Esophagus squamous epithelium (tissue), 5 donors: ENCODE data around the gene WDR70. TPM values are rescaled to one million over a fixed set of nuclear protein-coding genes. Genes with fewer than 3 reads are reported as not detected.
"Not testable (repeated sequence)": the region's sequence is repeated elsewhere in the genome, so short reads cannot be mapped to it uniquely, and the experiment has no call there.

ENCODE experiments used
- DNase-seq: peaks from one replicate; lab custom pipeline; 2025; lab: John Stamatoyannopoulos, UW
- H3K27ac ChIP-seq, 4 donors: fragments of 200-600 bp; sonication (generic); one replicate each; pipeline ENCODE4 v1.5.1; 2016 to 2019; ENCODE audit warnings: mild to moderate bottlenecking in 1 of 4
- H3K27me3 ChIP-seq, 4 donors: fragments of 200-600 bp; sonication (generic); 1 replicate in 3 of 4; 2 replicates in 1 of 4; pipeline versions ENCODE4 v1.5.1 to v1.6.0; 2017 to 2021; ENCODE audit warnings: antibody characterized with exemption in 1 of 4
- H3K36me3 ChIP-seq, 3 donors: fragments of 200-600 bp; sonication (generic); one replicate each; pipeline ENCODE4 v1.5.1; 2016 to 2019
- H3K4me1 ChIP-seq, 3 donors: fragments of 200-600 bp; sonication (generic); one replicate each; pipeline ENCODE4 v1.5.1; 2017 to 2019
- H3K4me3 ChIP-seq, 4 donors: fragments of 200-600 bp; sonication (generic); 1 replicate in 3 of 4; 2 replicates in 1 of 4; pipeline ENCODE4 v1.5.1; 2016 to 2019; ENCODE audit warnings: mild to moderate bottlenecking in 2 of 4, moderate library complexity in 1 of 4
- H3K9me3 ChIP-seq, 3 donors: fragments of 200-600 bp; sonication (generic); one replicate each; pipeline ENCODE4 v1.5.1; 2016 to 2019
- CTCF ChIP-seq, 6 experiments: fragments of 450-650 bp in 4 of 6; fragments of 200-600 bp in 2 of 6; sonication (generic) in 2 of 6; IDR thresholded peaks; one replicate each; pipeline ENCODE4 v1.5.1; 2016 to 2019; ENCODE audit warnings: antibody characterized with exemption in 6 of 6, mild to moderate bottlenecking in 4 of 6, moderate library complexity in 4 of 6
- POLR2A ChIP-seq, 4 donors: fragments of 450-650 bp; IDR thresholded peaks; one replicate each; pipeline ENCODE4 v1.6.1; 2017; ENCODE audit warnings: antibody characterized with exemption in 4 of 4, mild to moderate bottlenecking in 4 of 4, moderate library complexity in 3 of 4
- WGBS, 2 donors: methylation state at CpG; one replicate each; pipeline ENCODE4 v1.1.5; 2018; 5-methylcytosine and 5-hydroxymethylcytosine counted together
- intact Hi-C: fragments of 100-400 bp; cut with DNase I; formaldehyde crosslinking; loops from one replicate; pipeline ENCODE4 v1.15.0; 2022
- total RNA-seq, 4 donors: library from RNA; depleted of rRNA; stranded (reverse); fragments of >200 nt; gene quantifications; one replicate each; pipeline ENCODE4 v1.1.0, GENCODE V29; 2016
- donor health status: DM: yes; HTN: yes; CAD: no.

WDR70 gene
- total RNA-seq: 10 to 100 TPM in 3 of 4 donors, 1 to 10 TPM in 1; 8.2 to 26.1 (median 15.5) TPM

- intact Hi-C loops, H3K27me3 ChIP-seq, H3K9me3 ChIP-seq: not testable (repeated sequence)
- WGBS, 2 donors: 0 to 1% methylated on average over 15 to 19 of the region's 39 CpGs
- Histone ChIP-seq H3K27ac (peak within 1 kb of the TSS; percentile 74 to 83 (median 76)), H3K36me3 (peaks cover 0 to 33% (median 12%) of the 10 kb centered on the region in 3 donors), H3K4me1 (peaks cover 0 to 22% (median 8%) of the 10 kb centered on the region in 3 donors), H3K4me3 (peak within 1 kb of the TSS; percentile 74 to 89 (median 84))
- DNase-seq: peak; percentile 31
- peak in 1 of 4 donors; percentile 31 for TF ChIP-seq POLR2A (IDR thresholded peaks at IDR 0.05)
- peak; percentile 29 to 57 (median 50) for TF ChIP-seq CTCF (IDR thresholded peaks at IDR 0.05)
Measured at GRCh38 chr5:37379100-37379628, at the start of gene WDR70. WDR70 (plus strand) TSS chr5:37379318; CDS start chr5:37379368, 50 bp downstream.

GRCh38 chr5:37334754-37335153 is 44.4 kb upstream of the WDR70 start:
- DNase-seq, H3K9me3 ChIP-seq, H3K4me3 ChIP-seq, H3K4me1 ChIP-seq, H3K27me3 ChIP-seq, intact Hi-C loops, H3K27ac ChIP-seq: not testable (repeated sequence)
- 93 to 95% methylated on average over 12 of the region's 12 CpGs for WGBS, 2 donors
- peaks cover 0 to 99% (median 23%) of the 10 kb centered on the region in 3 donors for H3K36me3 ChIP-seq

GRCh38 chr5:37342741-37343140 is 36.4 kb upstream of the WDR70 start:
- H3K4me1 ChIP-seq, intact Hi-C loops, H3K27me3 ChIP-seq, H3K4me3 ChIP-seq, H3K27ac ChIP-seq, H3K9me3 ChIP-seq, DNase-seq: not testable (repeated sequence)
- H3K36me3 ChIP-seq: peaks cover 0 to 99% (median 48%) of the 10 kb centered on the region in 3 donors
- 95% methylated on average over 17 to 18 of the region's 18 CpGs for WGBS, 2 donors

- intact Hi-C loops: no loop called here
Measured at GRCh38 chr5:37355161-37355560, 24.0 kb upstream of the WDR70 start.

GRCh38 chr5:37370550-37370863 is 8.6 kb upstream of the WDR70 start:
- TF ChIP-seq CTCF (IDR thresholded peaks at IDR 0.05): no peak
- no peak for TF ChIP-seq POLR2A (IDR thresholded peaks at IDR 0.05)
- Histone ChIP-seq H3K9me3 (no peaks in the 10 kb centered on the region), H3K4me1 (peaks cover 21 to 49% (median 24%) of the 10 kb centered on the region in 3 donors), H3K36me3 (no peaks in the 10 kb centered on the region), H3K27ac (peak overlapping the region; percentile 77 to 93 (median 86)), H3K27me3 (no peaks in the 10 kb centered on the region), H3K4me3 (peak overlapping the region; percentile 70 to 90 (median 82))
- intact Hi-C loops: no loop called here
- 0% methylated on average over 7 of the region's 7 CpGs for WGBS, 2 donors
- DNase-seq: no peak

More at GRCh38 chr5:37355161-37355560, 24.0 kb upstream of the WDR70 start:
- no peaks in the 10 kb centered on the region for H3K9me3 ChIP-seq
- H3K4me1 ChIP-seq: no peaks in the 10 kb centered on the region
- peaks cover 5 to 96% (median 20%) of the 10 kb centered on the region in 3 donors for H3K36me3 ChIP-seq
- H3K4me3 ChIP-seq: no peak overlapping the region
- no peak overlapping the region for H3K27ac ChIP-seq
- H3K27me3 ChIP-seq: no peaks in the 10 kb centered on the region
- WGBS, 2 donors: 91 to 94% methylated on average over 6 of the region's 6 CpGs
- TF ChIP-seq POLR2A (IDR thresholded peaks at IDR 0.05): no peak
- no peak for DNase-seq

- H3K4me1 ChIP-seq: peaks cover 21 to 46% (median 24%) of the 10 kb centered on the region in 3 donors
- peak in 2 of 4 donors; percentile 58 to 60 for TF ChIP-seq POLR2A (IDR thresholded peaks at IDR 0.05)
- peak in 2 of 6 experiments; percentile 7 to 47 for TF ChIP-seq CTCF (IDR thresholded peaks at IDR 0.05)
- H3K27ac ChIP-seq: peak within 1 kb of the TSS; percentile 77 to 93 (median 86)
- peak; percentile 62 for DNase-seq
- no peaks in the 10 kb centered on the region for H3K27me3 ChIP-seq
- intact Hi-C loops: no loop called here
- WGBS, 2 donors: 0 to 2% methylated on average over 49 of the region's 49 CpGs
- H3K36me3 ChIP-seq: no peaks in the 10 kb centered on the region
- peak within 1 kb of the TSS; percentile 70 to 90 (median 82) for H3K4me3 ChIP-seq
- no peaks in the 10 kb centered on the region for H3K9me3 ChIP-seq
Measured at GRCh38 chr5:37370864-37371726, 8.0 kb upstream of the WDR70 start, which contains the start of gene NUP155. NUP155 (minus strand) TSS chr5:37371106; CDS start chr5:37370977, 129 bp downstream.
